ENCODE data around the gene PITX3. TPM values are rescaled to one million over a fixed set of nuclear protein-coding genes. Genes with fewer than 3 reads are reported as not detected.

The PITX3 gene
- total and polyA plus RNA-seq, 9 of the 15 experiments (the other 6 are each of a cell fraction or from before 2014, with no cell fraction given) = 0.30 to 0.98 (median 0.95) TPM; not detected in 6

DNA sequence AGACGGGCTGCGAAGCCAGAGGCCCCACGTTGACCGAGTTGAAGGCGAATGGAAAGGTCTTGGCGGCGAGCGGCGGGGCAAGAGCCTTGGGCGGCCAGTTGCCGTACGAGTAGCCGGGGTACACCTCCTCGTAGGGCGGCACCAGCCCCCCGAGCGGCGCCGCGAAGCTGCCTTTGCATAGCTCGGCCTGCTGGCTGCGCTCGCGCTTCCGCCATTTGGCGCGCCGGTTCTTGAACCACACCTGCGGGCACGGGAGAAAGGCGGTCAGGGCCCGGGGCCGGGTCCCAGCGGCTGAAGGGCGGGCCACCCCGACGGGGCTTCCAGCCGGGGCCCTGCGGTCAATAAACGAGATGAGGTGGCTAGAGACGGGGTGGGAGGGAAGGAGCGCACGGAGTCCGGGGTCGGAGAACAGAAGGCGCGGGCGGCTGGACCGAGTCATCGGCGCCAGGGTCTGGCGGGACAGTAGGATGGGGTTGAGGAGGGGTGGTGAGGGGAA, 10.4 kb downstream of the PITX3 start (continued):
- TF ChIP-seq ZNF224 (CRISPR knock-in tag; IDR thresholded peaks at IDR 0.05) (no peak), ARID2 (IDR thresholded peaks at IDR 0.05) (no peak), ZNF316 (IDR thresholded peaks at IDR 0.05) (no peak), ATF1 (CRISPR knock-in tag; IDR thresholded peaks at IDR 0.05) (no peak), ATF1 (tag; IDR thresholded peaks at IDR 0.05) (no peak), ZNF699 (CRISPR knock-in tag; IDR thresholded peaks at IDR 0.05; ENCODE audit: insufficient replicate concordance) (no peak), PCBP2 (IDR thresholded peaks at IDR 0.05; ENCODE audit: low read depth, low read length, poor library complexity, severe bottlenecking) (peak; percentile 31), ZBTB7A (IDR thresholded peaks at IDR 0.05; ENCODE audit: borderline replicate concordance, control insufficient read depth, low read depth, low read length) (0 out of 2 replicates have a peak, but pooled peaks have one; percentile 3), MEF2D (tag; conservative IDR thresholded peaks at IDR 0.05; ENCODE audit: low read depth) (no peak), SRF (CRISPR knock-in tag; IDR thresholded peaks at IDR 0.05) (no peak), HSF4 (CRISPR knock-in tag; IDR thresholded peaks at IDR 0.05; ENCODE audit: borderline replicate concordance) (no peak), HMGN3 (IDR thresholded peaks at IDR 0.05; ENCODE audit: borderline replicate concordance, extremely low read depth, insufficient read length, low read depth, low read length) (peak; percentile 50), MYC (IDR thresholded peaks at IDR 0.05; ENCODE audit: low read depth, low read length) (no peak), MYC (CRISPR knock-in tag; IDR thresholded peaks at IDR 0.05; ENCODE audit: borderline replicate concordance, low read depth) (no peak), ZNF324 (CRISPR knock-in tag; IDR thresholded peaks at IDR 0.05) (no peak), ZZZ3 (IDR thresholded peaks at IDR 0.05) (no peak), YY1 (IDR thresholded peaks at IDR 0.05; ENCODE audit: borderline replicate concordance in 1 of 3, control insufficient read depth in 1 of 3, extremely low read depth in 1 of 3, insufficient read depth in 3 of 3, insufficient read length in 1 of 3, insufficient replicate concordance in 2 of 3, low read depth in 1 of 3, low read length in 2 of 3) (peak in 1 of 3 experiments; percentile 49), MIER1 (IDR thresholded peaks at IDR 0.05; ENCODE audit: low read depth) (no peak), NFE2L1 (tag; IDR thresholded peaks at IDR 0.05; ENCODE audit: borderline replicate concordance, low read depth) (no peak)
- TF ChIP-seq, protein P1, sequence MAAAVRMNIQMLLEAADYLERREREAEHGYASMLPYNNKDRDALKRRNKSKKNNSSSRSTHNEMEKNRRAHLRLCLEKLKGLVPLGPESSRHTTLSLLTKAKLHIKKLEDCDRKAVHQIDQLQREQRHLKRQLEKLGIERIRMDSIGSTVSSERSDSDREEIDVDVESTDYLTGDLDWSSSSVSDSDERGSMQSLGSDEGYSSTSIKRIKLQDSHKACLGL (CRISPR knock-in tag; IDR thresholded peaks at IDR 0.05; ENCODE audit: borderline replicate concordance, poor library complexity, severe bottlenecking) = no peak
- TF ChIP-seq, protein P2, sequence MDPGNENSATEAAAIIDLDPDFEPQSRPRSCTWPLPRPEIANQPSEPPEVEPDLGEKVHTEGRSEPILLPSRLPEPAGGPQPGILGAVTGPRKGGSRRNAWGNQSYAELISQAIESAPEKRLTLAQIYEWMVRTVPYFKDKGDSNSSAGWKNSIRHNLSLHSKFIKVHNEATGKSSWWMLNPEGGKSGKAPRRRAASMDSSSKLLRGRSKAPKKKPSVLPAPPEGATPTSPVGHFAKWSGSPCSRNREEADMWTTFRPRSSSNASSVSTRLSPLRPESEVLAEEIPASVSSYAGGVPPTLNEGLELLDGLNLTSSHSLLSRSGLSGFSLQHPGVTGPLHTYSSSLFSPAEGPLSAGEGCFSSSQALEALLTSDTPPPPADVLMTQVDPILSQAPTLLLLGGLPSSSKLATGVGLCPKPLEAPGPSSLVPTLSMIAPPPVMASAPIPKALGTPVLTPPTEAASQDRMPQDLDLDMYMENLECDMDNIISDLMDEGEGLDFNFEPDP (CRISPR knock-in tag; IDR thresholded peaks at IDR 0.05) = no peak
- TF ChIP-seq, protein P3, sequence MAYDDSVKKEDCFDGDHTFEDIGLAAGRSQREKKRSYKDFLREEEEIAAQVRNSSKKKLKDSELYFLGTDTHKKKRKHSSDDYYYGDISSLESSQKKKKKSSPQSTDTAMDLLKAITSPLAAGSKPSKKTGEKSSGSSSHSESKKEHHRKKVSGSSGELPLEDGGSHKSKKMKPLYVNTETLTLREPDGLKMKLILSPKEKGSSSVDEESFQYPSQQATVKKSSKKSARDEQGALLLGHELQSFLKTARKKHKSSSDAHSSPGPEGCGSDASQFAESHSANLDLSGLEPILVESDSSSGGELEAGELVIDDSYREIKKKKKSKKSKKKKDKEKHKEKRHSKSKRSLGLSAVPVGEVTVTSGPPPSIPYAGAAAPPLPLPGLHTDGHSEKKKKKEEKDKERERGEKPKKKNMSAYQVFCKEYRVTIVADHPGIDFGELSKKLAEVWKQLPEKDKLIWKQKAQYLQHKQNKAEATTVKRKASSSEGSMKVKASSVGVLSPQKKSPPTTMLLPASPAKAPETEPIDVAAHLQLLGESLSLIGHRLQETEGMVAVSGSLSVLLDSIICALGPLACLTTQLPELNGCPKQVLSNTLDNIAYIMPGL (CRISPR knock-in tag; IDR thresholded peaks at IDR 0.05) = no peak
- TF ChIP-seq, protein P4, sequence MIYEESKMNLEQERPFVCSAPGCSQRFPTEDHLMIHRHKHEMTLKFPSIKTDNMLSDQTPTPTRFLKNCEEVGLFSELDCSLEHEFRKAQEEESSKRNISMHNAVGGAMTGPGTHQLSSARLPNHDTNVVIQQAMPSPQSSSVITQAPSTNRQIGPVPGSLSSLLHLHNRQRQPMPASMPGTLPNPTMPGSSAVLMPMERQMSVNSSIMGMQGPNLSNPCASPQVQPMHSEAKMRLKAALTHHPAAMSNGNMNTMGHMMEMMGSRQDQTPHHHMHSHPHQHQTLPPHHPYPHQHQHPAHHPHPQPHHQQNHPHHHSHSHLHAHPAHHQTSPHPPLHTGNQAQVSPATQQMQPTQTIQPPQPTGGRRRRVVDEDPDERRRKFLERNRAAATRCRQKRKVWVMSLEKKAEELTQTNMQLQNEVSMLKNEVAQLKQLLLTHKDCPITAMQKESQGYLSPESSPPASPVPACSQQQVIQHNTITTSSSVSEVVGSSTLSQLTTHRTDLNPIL (CRISPR knock-in tag; IDR thresholded peaks at IDR 0.05) = no peak
